Renal pelvis (tissue), 12 donors: ENCODE results near the gene FRMD3. TPM values are rescaled to one million over a fixed set of nuclear protein-coding genes. Genes with fewer than 3 reads are reported as not detected.

Experiments used
- DNase-seq: peaks from one replicate; pipeline ENCODE4 v3.0.0-alpha.2; 2013
- long read RNA-seq, 16 experiments: transcript quantifications; one replicate each; lab custom pipeline, GENCODE V29; 2026
- polyA plus RNA-seq, 3 donors: library from polyadenylated mRNA; unstranded; fragments of 120-200 nt; gene quantifications; one replicate each; pipeline ENCODE4 v1.2.1, GENCODE V29; 2013; ENCODE audit not compliant: insufficient read length in 3 of 3

Gene FRMD3
- 10 to 100 TPM; 16.6 to 22.1 (median 20.3) TPM for polyA plus RNA-seq
- long read RNA-seq, donor 1, full-length matches to known transcripts = 3 of 3 reads
- long read RNA-seq, donor 1, partial matches to known transcripts = 0 of 3 reads
- long read RNA-seq, donor 1, other reads (novel, unspliced or antisense) = 0 of 3 reads
- long read RNA-seq, donor 2, full-length matches to known transcripts = 5 of 17 reads
- long read RNA-seq, donor 2, partial matches to known transcripts = 6 of 17 reads
- long read RNA-seq, donor 2, other reads (novel, unspliced or antisense) = 6 of 17 reads
- long read RNA-seq, donor 3, full-length matches to known transcripts = 3 of 3 reads
- long read RNA-seq, donor 3, partial matches to known transcripts = 0 of 3 reads
- long read RNA-seq, donor 3, other reads (novel, unspliced or antisense) = 0 of 3 reads
- long read RNA-seq, donor 4, full-length matches to known transcripts = 2 of 10 reads
- long read RNA-seq, donor 4, partial matches to known transcripts = 8 of 10 reads
- long read RNA-seq, donor 4, other reads (novel, unspliced or antisense) = 0 of 10 reads
- long read RNA-seq, donor 5, full-length matches to known transcripts = 2 of 10 reads
- long read RNA-seq, donor 5, partial matches to known transcripts = 8 of 10 reads
- long read RNA-seq, donor 5, other reads (novel, unspliced or antisense) = 0 of 10 reads
- long read RNA-seq, donor 6, full-length matches to known transcripts = 6 of 6 reads
- long read RNA-seq, donor 6, partial matches to known transcripts = 0 of 6 reads
- long read RNA-seq, donor 6, other reads (novel, unspliced or antisense) = 0 of 6 reads
- long read RNA-seq, donor 7, full-length matches to known transcripts = 6 of 6 reads
- long read RNA-seq, donor 7, partial matches to known transcripts = 0 of 6 reads
- long read RNA-seq, donor 7, other reads (novel, unspliced or antisense) = 0 of 6 reads
- long read RNA-seq, donor 8 = 0 reads
- long read RNA-seq, donor 9, full-length matches to known transcripts = 2 of 2 reads
- long read RNA-seq, donor 9, partial matches to known transcripts = 0 of 2 reads
- long read RNA-seq, donor 9, other reads (novel, unspliced or antisense) = 0 of 2 reads
- long read RNA-seq, donor 10, partial matches to known transcripts = 0 of 3 reads
- long read RNA-seq, donor 10, other reads (novel, unspliced or antisense) = 0 of 3 reads
- long read RNA-seq, donor 11, partial matches to known transcripts = 0 of 3 reads
- long read RNA-seq, donor 11, other reads (novel, unspliced or antisense) = 0 of 3 reads
- long read RNA-seq, donor 12, full-length matches to known transcripts = 6 of 6 reads
- long read RNA-seq, donor 12, partial matches to known transcripts = 0 of 6 reads
- long read RNA-seq, donor 12, other reads (novel, unspliced or antisense) = 0 of 6 reads
- long read RNA-seq, donor 13, full-length matches to known transcripts = 3 of 3 reads
- long read RNA-seq, donor 13, partial matches to known transcripts = 0 of 3 reads
- long read RNA-seq, donor 13, other reads (novel, unspliced or antisense) = 0 of 3 reads
- long read RNA-seq, donor 14 = 0 reads
- long read RNA-seq, donor 15, full-length matches to known transcripts = 7 of 12 reads
- long read RNA-seq, donor 15, partial matches to known transcripts = 5 of 12 reads
- long read RNA-seq, donor 15, other reads (novel, unspliced or antisense) = 0 of 12 reads
- long read RNA-seq, donor 16, full-length matches to known transcripts = 6 of 21 reads
- long read RNA-seq, donor 16, partial matches to known transcripts = 7 of 21 reads
- long read RNA-seq, donor 16, other reads (novel, unspliced or antisense) = 8 of 21 reads

- DNase-seq = peak; percentile 77
Measured at GRCh38 chr9:83538172-83538889, at the start of gene FRMD3. FRMD3 (minus strand) TSS chr9:83538401; CDS start chr9:83538231, 170 bp downstream.

GRCh38 chr9:83584995-83585394 is 46.8 kb upstream of the FRMD3 start:
- no peak for DNase-seq

- DNase-seq = peak; percentile 37
Measured at GRCh38 chr9:83583151-83584014, 45.2 kb upstream of the FRMD3 start.

GRCh38 chr9:83582029-83582428 is 43.8 kb upstream of the FRMD3 start:
- DNase-seq = no peak

GRCh38 chr9:83574482-83574881 is 36.3 kb upstream of the FRMD3 start:
- no peak for DNase-seq

GRCh38 chr9:83572524-83572923 is 34.3 kb upstream of the FRMD3 start:
- no peak for DNase-seq

GRCh38 chr9:83570359-83570758 is 32.2 kb upstream of the FRMD3 start:
- DNase-seq = no peak

- DNase-seq = no peak
Measured at GRCh38 chr9:83569326-83569725, 31.1 kb upstream of the FRMD3 start.

GRCh38 chr9:83563360-83563759 is 25.2 kb upstream of the FRMD3 start:
- DNase-seq = no peak

GRCh38 chr9:83560169-83560826 is 22.1 kb upstream of the FRMD3 start:
- no peak for DNase-seq

- no peak for DNase-seq
Measured at GRCh38 chr9:83557771-83558170, 19.6 kb upstream of the FRMD3 start.

GRCh38 chr9:83557317-83557716 is 19.1 kb upstream of the FRMD3 start:
- DNase-seq = no peak

GRCh38 chr9:83554278-83554677 is 16.1 kb upstream of the FRMD3 start:
- no peak for DNase-seq

- no peak for DNase-seq
Measured at GRCh38 chr9:83544002-83544698, 5.9 kb upstream of the FRMD3 start.

GRCh38 chr9:83538890-83539238 is 663 bp upstream of the FRMD3 start:
- DNase-seq = no peak

- DNase-seq = no peak
Measured at GRCh38 chr9:83537331-83538171, 650 bp downstream of the FRMD3 start.

GRCh38 chr9:83536332-83536731 is 1.9 kb downstream of the FRMD3 start:
- no peak for DNase-seq
